NCI-H1436 (cell line): ENCODE measurements around the gene UBXN1.
"Not testable (repeated sequence)": the region's sequence is repeated elsewhere in the genome, so short reads cannot be mapped to it uniquely, and the experiment has no call there.

ENCODE experiments used
- DNase-seq: peaks from one replicate; lab custom pipeline; 2025; lab: John Stamatoyannopoulos, UW

The UBXN1 gene

DNA sequence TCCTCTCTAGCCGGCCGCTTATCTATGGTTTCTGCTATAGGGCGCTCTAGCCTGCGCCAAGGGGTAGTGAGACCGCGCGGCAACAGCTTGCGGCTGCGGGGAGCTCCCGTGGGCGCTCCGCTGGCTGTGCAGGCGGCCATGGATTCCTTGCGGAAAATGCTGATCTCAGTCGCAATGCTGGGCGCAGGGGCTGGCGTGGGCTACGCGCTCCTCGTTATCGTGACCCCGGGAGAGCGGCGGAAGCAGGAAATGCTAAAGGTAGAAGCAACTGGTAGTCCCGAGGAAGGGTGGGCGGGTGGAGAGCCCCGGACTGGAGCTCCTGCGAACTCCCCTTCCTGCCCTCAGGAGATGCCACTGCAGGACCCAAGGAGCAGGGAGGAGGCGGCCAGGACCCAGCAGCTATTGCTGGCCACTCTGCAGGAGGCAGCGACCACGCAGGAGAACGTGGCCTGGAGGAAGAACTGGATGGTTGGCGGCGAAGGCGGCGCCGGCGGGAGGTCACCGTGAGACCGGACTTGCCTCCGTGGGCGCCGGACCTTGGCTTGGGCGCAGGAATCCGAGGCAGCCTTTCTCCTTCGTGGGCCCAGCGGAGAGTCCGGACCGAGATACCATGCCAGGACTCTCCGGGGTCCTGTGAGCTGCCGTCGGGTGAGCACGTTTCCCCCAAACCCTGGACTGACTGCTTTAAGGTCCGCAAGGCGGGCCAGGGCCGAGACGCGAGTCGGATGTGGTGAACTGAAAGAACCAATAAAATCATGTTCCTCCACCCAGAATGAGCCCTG is 7.1 kb downstream of the UBXN1 start, which contains the start of the genes LBHD1 and UQCC3:
LBHD1 (minus strand) TSS at position 660 of the 782 bp plus-strand sequence. CDS start 2,236 bp downstream, outside the sequence.
UQCC3 (plus strand) TSS at position 66 of the 782 bp plus-strand sequence; CDS start at position 139, 73 bp downstream.
- peak; percentile 64 for DNase-seq

GRCh38 chr11:62671236-62671607 is 7.7 kb downstream of the UBXN1 start:
- no peak for DNase-seq

GRCh38 chr11:62669420-62670161 is 9.3 kb downstream of the UBXN1 start:
- no peak for DNase-seq

DNA sequence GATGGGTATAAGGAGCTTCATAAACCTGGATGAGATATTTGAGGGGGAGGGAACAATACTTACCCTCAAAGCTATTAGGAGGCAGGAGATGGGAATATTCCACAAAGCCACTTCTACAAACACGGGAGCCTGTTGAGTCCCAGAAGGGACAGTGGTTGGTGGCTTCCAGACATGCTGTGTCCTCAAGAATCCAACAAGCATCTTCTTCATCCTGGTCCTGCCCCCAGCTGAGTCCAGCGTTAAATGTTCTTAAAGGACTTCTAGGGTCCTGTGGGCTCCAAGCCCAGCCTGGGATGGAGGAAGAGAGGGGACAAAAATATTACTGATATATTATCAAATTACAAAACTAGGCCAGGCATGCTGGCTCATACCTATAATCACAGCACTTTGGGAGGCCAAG is 11.4 kb downstream of the UBXN1 start:
- no peak for DNase-seq

- no peak for DNase-seq
These were observed 12.5 kb downstream of the UBXN1 start for GRCh38 chr11:62666259-62666926.

- no peak for DNase-seq
These were observed 13.1 kb downstream of the UBXN1 start for GRCh38 chr11:62665599-62666258.

DNA sequence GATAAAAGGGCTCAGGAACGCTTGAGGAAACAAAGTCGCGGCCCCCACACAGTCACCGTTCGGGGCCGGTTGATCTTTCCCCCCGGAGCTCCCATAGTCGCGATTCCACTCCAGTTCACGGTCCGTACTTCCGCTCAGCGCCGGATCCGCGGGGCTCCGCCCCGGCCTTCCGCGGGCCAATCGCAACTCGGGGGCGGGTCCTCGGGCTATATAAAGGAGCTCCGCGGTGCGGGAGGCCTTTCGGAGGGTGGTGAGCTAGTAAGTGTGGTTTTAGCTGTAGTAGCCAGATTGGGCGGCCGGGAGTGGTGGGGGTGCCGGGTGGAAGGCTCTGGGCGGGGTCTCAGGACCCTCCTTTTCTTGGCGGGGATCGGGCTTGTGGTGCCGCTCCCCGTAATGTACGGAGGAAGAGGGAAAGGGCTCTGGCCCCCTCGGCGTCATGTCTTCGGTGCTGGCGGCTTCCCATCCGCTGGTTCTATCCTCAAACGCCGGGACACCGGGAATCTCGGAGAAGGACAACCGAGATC is 13.7 kb downstream of the UBXN1 start, which contains the start of the genes C11orf98 and CSKMT:
C11orf98 (minus strand) TSS at position 136 of the 524 bp plus-strand sequence; CDS start at position 95, 41 bp downstream.
CSKMT (plus strand) TSS at position 238 of the 524 bp plus-strand sequence. CDS start 568 bp downstream, outside the sequence.
- peak; percentile 87 for DNase-seq

- DNase-seq, result peak; percentile 25
These were observed 14.3 kb downstream of the UBXN1 start for GRCh38 chr11:62664405-62665074.

DNA sequence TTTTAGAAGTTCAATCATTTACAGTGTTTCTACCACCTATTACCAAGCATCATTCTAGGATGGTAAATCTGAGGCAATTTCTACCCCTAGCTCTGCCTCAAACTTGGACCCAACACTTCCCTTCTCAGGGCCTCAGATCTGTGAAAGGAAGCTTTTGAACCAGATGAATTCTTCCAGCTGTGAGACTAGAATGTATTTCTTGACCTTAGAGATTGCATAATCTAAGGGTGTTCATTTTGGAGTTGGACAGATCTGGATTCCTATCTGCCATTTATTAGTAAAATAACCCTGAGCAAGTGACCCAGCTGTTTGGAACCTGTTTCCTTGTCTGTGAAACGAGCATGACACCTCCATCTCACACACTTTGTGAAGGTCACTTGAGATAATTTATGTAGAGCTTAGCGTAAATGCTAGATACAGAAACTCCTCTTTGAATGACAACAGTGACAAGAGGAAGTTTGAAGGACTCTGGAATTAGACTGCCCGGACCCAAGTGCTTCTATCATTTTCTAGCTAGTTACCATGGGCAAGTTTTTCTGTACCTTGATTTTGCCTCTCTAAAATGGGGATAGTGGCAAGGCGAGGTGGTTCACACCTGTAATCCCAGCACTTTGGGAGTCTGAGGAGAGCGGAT is 22.0 kb downstream of the UBXN1 start:
- DNase-seq, result no peak

DNA sequence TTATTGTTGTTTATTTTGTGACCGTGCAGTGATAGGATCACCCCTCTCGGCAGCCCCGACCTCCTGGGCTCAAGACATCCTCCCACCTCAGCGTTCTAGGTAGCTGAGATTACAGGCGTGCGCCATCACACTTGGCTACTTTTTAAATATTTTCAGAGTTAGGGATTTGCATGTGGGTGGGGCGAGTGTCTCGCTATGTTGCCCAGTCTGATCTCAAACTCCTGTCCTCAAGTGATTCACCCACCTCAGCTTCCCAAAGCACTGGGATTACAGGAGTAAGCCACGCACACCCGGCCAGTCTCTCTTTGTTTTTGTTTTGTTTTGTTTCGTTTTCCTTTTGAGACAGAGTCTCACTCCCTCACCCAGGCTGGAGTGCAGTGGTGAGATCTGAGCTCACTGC is 24.6 kb downstream of the UBXN1 start:
- no peak for DNase-seq

DNA sequence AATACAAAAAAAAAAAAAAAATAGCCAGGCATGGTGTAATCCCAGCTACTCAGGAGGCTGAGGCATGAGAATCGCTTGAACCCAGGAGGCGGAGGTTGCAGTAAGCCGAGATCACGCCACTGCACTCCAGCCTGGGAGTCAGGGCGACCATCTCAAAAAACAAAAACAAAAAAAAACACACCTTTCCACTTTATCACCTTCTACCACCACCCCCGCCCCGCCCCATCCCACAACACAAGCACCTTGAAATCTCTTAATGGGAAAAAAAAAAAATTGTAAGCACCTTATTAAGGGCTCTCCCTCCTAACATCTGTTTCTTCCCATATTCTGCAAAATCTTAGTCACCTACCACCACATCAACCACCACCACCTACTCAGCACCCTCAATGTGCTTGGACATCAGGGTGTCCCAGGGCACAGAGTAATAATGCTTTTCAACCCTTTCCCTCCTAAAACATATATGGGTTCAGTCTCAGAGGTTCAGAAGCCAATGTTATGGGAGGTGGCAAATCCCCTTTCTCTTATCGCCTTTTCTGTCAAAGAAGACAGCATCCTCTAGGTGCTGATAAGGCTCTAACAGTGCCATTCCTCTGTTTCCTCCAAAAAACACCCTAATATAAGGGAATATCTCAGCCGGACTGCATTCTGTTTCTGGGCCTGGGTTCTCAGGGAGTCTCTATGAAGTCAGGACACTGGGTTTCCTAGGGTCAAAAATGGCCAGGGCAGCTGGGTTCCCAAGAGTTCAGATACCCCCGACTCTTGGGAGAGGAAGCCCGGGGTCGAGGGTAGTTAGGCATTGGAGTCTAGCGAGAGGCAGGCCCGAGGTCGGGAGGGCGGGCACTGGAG is 26.5 kb downstream of the UBXN1 start:
- no peak for DNase-seq

- DNase-seq, result not testable (repeated sequence)
These were observed 28.6 kb downstream of the UBXN1 start for GRCh38 chr11:62650283-62650682.

- DNase-seq, result no peak
These were observed 29.4 kb downstream of the UBXN1 start for GRCh38 chr11:62649486-62649885.

GRCh38 chr11:62648967-62649364 is 29.9 kb downstream of the UBXN1 start:
- DNase-seq, result no peak

DNA sequence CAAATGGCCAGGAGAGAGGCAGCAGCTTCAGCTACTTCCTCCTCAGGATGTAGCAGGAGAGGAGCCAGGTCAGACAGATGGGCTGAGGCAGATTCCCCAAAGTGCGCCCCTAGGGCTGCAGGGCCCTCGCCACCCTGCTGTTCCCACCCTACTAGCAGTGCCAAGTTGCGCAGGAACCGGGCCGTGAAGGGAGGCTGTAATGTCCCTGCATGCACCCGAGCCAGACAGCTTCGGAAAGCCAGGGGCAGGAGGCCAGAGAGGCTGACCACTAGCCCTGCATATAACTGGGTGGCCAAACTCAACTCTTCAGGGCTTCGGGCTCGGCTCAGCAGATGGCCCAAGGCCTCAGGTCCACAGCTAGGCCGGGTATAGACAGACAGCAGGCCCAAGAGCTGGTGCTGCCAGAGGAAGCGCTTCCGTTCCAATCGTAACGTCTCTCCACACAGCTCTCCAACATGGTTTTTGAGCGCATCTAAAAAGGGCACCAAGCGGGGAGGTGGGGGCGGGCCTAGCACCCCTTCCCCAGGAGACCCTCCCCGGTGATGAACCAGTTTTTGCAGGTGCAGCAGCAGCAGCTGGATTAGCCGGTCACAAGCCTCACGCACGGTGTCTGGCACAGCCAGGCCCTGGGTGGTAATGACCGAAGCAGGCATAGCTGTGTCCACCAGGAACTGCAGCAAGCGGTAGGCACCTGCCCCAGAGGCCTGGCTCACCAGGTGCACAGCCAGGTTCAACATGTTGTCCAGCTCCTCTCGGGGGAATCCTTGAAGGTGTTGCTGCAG is 30.5 kb downstream of the UBXN1 start:
- no peak for DNase-seq

DNA sequence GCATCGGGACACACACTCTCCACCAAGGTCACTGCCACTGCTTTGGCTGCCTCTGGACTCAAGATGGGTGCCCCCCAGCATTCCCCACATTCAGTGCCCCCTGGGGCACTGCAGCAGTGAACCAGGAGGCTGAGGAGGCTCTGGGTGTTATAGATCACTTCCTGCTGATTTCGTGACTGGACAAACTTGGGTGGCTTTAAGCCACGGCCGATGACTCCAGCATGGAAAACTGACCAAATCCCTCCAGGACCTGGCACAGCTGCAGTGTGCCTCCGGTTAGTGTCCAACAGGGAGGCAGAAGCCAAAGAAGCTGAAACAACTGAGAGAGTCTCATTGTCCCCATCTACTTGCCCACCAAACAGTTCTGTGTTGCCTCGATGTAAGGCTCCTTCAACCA is 31.3 kb downstream of the UBXN1 start:
- DNase-seq, result no peak

DNA sequence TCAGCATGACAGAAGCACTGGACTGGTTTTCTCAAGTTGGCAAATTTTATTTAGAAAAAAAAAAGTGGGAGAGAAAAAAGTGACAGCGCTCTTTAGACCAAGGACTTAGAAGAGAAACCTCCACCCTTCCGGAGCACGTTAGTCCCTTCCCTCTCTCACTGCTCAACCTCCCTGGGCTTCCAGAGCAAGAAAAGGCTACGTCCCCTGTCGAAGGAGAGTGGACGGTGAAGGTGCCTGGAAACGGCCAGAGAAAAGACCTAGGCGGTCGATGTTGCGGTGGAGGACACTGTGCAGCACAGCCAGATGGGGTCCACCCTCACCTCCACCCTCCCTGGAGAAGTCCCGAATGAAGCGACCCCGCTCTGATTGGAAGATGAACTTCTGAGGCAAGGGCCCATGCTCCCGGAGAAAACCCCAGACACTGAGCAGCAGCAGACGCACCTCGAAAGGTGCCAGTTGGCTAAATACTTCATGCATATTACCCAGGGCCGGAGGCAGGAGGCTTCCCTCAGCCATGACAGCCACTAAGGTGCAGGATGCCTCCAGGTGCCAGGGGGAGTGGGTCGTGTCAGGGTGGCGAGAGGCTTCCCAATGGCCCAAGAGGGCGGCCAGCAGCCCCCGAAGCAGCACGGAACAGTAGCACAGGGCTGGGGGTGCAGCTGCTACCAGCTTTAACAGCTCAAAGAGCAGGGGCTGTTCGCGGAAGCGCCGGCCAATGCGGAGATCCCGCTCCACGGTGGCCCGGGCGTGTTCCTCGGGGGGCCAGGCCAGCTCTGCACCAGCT is 31.9 kb downstream of the UBXN1 start:
- no peak for DNase-seq
